GM19239 (cell line): ENCODE data around the gene U2AF1L4.
"Not testable (repeated sequence)": the region's sequence is repeated elsewhere in the genome, so short reads cannot be mapped to it uniquely, and the experiment has no call there.

Experiments
- DNase-seq: peaks from one replicate; pipeline ENCODE4 v3.0.0; 2011; ENCODE audit warnings: low spot score; ENCODE audit not compliant: insufficient read length
- FAIRE-seq: peaks from 2 replicates; lab custom pipeline; 2011; peaks lifted over from hg19 to GRCh38; lab: Jason Lieb, UNC

The U2AF1L4 gene

DNA sequence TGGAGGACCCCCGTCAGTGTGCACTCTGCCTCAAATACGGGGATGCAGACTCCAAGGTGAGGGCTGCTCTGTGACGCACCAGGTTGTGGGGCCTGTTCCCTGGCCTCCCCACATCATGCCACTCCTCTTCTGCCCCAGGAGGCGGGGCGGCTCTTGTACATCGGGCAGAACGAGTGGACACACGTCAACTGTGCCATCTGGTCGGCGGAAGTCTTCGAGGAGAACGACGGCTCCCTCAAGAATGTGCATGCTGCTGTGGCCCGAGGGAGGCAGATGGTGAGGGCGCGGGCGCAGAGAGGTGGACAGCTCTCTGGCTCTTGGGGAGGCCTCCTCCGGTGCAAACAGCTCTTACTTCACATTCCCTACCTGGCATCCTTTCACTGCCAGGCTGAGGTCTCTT, 16.2 kb downstream of the U2AF1L4 start:
- FAIRE-seq = no peak
- DNase-seq = no peak

DNA sequence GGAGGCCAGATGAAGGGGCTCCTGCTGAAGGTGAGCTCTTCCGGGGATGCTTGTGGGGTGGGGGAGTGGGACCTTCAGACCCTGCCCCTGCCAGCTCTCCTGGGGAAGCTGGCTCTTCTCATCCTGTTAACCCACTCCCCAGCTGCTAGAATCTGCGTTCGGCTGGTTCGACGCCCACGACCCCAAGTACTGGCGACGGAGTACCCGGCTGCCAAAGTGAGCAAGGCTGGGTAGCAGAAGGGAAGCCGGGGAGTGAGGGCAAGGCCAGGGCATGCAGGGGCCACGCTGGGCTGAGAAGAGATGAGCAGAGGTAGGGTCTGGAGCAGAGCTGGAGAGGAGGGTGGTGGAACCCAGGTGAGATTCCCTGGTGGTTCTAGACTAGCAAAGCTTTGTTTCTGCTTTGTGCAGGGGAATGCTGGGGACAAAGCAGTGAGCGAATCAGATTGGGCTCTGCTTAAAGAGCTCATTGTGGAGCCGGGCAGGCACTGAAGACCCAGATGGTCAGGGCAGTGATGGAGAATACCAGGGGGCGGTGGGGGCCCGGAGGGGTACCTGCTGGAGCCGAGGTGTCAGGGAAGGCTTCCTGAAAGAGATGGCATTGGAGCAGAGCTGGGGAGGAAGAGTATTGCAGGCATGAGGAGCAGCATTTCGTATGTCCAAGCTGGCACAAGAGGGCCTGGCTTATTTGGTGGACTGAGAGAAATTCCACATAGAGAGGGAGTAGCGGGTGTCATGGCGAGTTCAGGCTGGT, 17.1 kb downstream of the U2AF1L4 start:
- DNase-seq = no peak
- no peak for FAIRE-seq

DNA sequence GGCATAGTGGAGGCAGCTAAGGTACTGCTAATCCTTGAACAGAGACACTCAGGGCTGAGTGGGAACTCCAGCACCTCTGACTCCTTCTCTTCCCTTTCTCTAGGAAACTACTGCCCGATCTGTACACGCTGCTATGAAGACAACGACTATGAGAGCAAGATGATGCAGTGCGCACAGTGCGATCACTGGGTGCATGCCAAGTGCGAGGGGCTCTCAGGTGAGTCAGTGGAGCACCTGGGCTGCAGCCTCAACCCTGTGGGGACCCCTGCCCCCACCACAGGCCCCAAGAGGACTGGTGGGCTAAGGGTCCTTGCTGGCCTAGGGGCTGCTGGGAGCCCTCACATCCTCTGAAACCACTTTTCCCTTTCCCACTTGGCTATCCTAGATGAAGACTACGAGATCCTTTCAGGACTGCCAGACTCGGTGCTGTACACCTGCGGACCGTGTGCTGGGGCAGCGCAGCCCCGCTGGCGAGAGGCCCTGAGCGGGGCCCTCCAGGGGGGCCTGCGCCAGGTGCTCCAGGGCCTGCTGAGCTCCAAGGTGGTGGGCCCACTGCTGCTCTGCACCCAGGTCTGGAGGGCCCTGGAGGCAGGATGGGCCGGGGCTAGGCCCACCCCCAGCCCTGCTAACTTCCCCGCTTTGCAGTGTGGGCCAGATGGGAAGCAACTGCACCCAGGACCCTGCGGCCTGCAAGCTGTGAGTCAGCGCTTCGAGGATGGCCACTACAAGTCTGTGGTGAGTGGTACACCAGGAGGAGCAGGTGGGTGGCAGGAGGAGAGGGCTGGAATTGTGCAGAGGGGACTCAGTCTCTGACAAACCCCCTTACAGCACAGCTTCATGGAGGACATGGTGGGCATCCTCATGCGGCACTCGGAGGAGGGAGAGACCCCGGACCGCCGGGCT, 17.9 kb downstream of the U2AF1L4 start:
- FAIRE-seq = no peak
- no peak for DNase-seq

DNA sequence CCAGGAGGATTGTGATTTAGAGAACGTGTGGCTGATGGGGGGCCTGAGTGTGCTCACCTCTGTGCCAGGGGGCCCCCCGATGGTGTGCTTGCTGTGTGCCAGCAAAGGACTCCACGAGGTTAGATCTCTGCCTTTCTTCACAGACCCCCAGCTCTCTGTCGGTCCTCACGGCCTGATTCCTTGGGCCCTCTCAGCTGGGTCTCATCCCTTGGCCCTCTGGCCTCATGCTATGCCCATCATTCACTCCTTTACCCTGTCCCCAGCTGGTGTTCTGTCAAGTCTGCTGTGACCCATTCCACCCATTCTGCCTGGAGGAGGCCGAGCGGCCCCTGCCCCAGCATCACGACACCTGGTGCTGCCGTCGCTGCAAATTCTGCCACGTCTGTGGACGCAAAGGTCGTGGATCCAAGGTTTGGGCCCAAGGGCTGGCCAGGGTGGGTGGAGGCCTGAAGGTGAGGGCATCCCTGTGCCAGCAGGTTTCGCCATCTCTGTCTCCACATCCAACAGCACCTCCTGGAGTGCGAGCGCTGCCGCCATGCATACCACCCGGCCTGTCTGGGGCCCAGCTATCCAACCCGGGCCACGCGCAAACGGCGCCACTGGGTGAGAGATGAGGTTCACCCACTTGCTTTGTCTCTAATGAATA, 19.9 kb downstream of the U2AF1L4 start:
- no peak for FAIRE-seq
- DNase-seq = no peak

DNA sequence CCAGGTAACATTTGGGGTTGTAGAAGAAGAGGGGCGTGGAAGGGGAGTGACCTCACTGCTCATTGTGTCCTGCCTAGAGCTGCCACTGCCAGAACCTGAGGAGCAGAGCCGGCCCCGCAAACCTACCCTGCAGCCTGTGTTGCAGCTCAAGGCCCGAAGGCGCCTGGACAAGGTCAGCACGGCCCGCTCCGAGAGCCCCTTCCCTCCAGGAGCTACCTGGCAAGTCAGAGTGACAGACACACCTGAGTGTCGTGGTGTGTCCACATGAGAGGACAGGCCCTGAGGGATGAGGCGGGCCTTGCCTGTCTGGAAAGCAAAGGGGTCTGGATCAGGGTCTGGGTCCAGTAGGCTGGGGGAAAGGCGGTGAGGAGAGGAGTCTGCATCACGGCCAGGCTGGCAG, 20.7 kb downstream of the U2AF1L4 start:
- DNase-seq = no peak

GRCh38 chr19:35724132-35724531, 21.1 kb downstream of the U2AF1L4 start:
- FAIRE-seq, DNase-seq: not testable (repeated sequence)

More for the DNA sequence above, 20.7 kb downstream of the U2AF1L4 start:
- no peak for FAIRE-seq

- no peak for FAIRE-seq
- DNase-seq = no peak
Observed at GRCh38 chr19:35723671-35724070, 21.5 kb downstream of the U2AF1L4 start.

DNA sequence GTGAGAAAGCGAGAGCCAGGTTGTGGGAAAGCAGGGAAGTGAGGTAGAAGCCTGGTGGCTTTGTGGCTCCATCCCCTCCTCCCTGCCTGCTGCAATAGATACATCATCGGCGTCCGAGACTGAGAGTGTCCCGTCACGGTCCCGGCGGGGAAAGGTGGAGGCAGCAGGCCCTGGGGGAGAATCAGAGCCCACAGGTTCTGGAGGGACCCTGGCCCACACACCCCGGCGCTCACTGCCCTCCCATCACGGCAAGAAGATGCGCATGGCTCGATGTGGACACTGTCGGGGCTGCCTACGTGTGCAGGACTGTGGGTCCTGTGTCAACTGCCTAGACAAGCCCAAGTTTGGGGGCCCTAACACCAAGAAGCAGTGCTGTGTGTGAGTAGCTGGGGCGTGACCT, 22.3 kb downstream of the U2AF1L4 start:
- FAIRE-seq (no peak), DNase-seq (no peak)

DNA sequence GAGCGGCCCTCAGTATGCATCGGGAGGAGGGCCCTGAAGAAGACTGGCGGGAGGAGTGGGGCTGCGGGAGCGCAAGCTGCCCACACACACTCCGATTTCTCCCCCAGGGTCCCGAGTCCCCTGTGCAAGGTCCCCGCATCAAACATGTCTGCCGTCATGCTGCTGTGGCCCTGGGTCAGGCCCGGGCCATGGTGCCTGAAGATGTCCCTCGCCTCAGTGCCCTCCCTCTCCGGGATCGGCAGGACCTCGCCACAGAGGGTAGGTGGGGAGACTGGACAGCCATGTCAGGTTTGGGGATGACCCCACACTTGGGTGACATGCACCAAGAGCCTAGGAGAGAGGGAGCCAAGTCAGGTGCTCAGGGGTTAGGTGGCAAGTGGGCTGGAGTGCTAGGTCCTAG, 22.8 kb downstream of the U2AF1L4 start:
- FAIRE-seq (no peak), DNase-seq (no peak)

- FAIRE-seq (no peak), DNase-seq (no peak)
Observed at GRCh38 chr19:35721374-35721773, 23.8 kb downstream of the U2AF1L4 start.

GRCh38 chr19:35720648-35721047, 24.6 kb downstream of the U2AF1L4 start:
- no peak for DNase-seq
- FAIRE-seq = no peak

DNA sequence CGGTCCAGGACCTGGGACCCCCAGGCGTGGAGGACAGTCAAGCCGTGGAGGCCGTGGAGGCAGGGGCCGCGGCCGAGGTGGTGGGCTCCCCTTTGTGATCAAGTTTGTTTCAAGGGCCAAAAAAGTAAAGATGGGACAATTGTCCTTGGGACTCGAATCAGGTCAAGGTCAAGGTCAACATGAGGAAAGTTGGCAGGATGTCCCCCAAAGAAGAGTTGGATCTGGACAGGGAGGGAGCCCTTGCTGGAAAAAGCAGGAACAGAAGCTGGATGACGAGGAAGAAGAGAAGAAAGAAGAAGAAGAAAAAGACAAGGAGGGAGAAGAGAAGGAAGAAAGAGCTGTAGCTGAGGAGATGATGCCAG, 25.1 kb downstream of the U2AF1L4 start:
- FAIRE-seq = no peak
- DNase-seq = no peak

DNA sequence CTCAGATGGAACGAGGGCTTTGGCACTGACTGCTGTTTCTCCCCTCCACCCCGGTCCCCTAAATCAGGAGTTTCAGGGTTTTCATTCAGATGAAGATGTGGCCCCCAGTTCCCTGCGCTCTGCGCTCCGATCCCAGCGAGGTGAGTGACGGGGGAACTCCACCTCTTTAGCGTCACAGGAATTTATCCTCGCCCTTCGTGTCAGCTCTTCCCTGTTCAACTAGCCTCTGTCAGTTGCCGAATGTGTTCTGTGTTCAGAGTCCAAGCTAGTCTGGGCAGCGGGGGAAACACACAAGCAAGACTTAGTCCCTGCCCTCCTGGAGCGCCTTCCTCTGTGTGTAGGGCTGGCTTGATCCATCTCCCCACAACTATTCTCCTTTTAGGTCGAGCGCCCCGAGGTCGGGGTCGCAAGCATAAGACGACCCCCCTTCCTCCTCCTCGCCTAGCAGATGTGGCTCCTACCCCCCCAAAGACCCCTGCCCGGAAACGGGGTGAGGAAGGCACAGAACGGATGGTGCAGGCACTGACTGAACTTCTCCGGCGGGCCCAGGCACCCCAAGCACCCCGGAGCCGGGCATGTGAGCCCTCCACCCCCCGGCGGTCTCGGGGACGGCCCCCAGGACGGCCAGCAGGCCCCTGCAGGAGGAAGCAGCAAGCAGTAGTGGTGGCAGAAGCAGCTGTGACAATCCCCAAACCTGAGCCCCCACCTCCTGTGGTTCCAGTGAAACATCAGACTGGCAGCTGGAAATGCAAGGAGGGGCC, 25.6 kb downstream of the U2AF1L4 start:
- FAIRE-seq (no peak), DNase-seq (no peak)

GRCh38 chr19:35718345-35719041, 26.7 kb downstream of the U2AF1L4 start:
- DNase-seq (peak; percentile 57), FAIRE-seq (peak; percentile 84)

DNA sequence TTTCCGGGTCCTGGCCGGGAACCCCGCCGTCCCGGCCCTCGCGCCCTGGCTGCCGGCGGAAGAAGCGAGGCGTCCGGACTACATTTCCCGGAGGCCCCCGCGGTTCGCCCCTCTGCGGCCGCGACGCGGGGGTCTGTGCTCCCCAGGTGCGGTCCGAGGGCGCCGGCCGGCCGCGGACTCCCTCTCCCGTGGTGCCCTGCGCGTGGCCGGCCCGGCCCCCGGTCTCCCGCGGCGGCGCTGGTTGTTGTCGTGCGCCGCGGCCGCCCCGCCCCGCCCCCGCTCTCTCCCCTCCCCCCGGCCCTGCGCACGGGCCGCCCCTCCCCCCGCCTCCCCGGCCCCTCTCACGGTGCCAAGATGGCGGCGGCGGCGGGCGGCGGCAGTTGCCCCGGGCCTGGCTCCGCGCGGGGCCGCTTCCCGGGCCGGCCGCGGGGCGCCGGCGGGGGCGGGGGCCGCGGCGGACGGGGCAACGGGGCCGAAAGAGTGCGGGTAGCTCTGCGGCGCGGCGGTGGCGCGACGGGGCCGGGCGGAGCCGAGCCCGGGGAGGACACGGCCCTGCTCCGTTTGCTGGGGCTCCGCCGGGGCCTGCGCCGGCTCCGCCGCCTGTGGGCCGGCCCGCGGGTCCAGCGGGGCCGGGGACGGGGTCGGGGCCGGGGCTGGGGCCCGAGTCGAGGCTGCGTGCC, 27.4 kb downstream of the U2AF1L4 start, which contains the start of gene KMT2B:
Gene KMT2B (plus strand): TSS at position 339 of the 680 bp plus-strand sequence. CDS start 16 bp downstream, at position 355.
- DNase-seq = peak; percentile 97

DNA sequence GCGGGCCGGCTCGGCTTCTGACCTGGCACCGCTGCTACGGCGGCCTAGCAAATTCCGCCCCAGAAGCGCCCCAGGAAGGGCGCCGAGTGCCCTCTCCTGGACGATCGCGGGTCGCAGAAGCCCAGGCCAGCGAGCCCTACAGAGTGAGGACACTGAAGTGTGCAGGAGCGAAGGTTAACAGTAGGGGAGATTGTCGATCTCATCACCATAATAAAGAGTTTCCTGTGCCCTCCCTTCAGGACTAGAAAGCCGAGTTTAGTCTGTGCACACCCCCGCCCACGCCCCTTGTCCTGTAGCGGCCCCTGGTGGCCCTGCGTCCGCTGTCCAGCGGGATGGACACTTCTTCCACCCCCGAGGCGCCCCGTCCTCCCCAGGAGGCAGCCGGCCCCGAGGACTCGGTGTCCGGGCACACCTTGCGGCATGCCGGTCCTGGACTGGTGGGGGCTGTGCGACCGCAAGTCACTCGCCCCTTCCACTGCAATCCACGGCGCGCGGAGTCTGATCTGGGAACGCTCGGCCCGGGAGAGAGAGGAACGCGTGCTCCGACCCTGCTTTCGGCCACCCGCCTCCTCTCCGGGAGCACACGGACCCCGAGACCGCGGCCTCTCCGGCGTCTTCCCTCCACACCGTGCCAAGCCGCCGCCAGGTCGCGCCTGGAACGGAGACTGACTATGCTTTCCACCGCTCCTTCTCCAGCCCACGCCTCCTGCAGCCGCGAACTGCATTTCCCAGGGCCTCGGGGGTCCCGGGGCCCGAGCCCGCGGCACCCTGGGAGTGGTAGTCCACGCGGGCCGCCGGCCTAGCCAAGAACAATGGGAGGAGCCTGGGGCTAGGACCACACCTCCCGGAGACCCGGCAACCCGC, 28.2 kb downstream of the U2AF1L4 start:
- peak; percentile 94 for FAIRE-seq
- DNase-seq = peak; percentile 60

More for the DNA sequence above, 27.4 kb downstream of the U2AF1L4 start, which contains the start of gene KMT2B:
- no peak for FAIRE-seq

DNA sequence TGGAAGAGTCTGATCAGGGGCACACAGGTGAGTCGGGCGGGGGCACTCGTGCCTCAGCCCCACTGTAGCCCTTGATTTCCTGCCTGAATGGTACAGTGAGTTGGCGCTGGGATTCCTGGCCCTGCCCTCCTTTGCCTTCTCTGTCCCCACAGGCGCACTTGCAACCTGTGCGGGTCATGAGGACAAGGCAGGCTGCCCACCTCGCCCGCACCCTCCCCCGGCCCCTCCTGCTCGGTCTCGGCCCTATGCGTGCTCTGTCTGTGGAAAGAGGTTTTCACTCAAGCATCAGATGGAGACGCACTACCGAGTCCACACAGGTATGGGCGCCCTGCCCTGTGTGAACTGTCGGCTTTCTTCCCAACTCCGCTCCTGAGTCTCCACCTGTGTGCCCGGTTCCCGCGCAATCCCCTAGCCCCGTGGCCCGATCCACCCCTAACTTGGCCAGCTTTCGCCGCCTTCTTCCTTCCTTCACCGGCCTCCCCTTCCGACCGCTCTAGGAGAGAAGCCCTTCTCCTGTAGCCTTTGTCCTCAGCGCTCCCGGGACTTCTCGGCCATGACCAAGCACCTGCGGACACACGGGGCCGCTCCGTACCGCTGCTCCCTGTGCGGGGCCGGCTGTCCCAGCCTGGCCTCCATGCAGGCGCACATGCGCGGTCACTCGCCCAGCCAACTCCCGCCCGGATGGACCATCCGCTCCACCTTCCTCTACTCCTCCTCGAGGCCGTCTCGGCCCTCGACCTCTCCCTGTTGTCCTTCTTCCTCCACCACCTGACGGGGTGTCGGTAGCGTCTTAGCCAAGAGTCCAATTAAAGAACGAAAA, 29.0 kb downstream of the U2AF1L4 start:
- no peak for DNase-seq

More for the DNA sequence above, 29.0 kb downstream of the U2AF1L4 start:
- FAIRE-seq = peak; percentile 31
